Activated T-helper 1 cell treated with anti-CD3 and anti-CD28 coated beads, Interleukin-12 subunit alpha, Interleukin-12 subunit beta, Interleukin-2, Interleukin-4 antibody, amounts not matched to agents 30 ng/mL and 10 ng/mL and 1 ng/mL, durations not matched to agents 14 hours and 24 hours and 36 hours (primary cell): Measurements from ENCODE around the gene RUNX2. TPM values are rescaled to one million over a fixed set of nuclear protein-coding genes. Genes with fewer than 3 reads are reported as not detected.
"Not testable (repeated sequence)": the region's sequence is repeated elsewhere in the genome, so short reads cannot be mapped to it uniquely, and the experiment has no call there.

ENCODE experiments used
- DNase-seq: peaks from one replicate; pipeline ENCODE4 v3.0.0; 2021; ENCODE audit warnings: low spot score
- H3K27ac Mint-ChIP-seq: one replicate; pipeline ENCODE4 v1.8.0; 2021; ENCODE audit warnings: mild to moderate bottlenecking, mixed read lengths
- H3K27me3 Mint-ChIP-seq: one replicate; pipeline ENCODE4 v1.8.0; 2022; ENCODE audit warnings: mild to moderate bottlenecking, moderate library complexity, mixed read lengths; ENCODE audit not compliant: insufficient read depth
- H3K36me3 Mint-ChIP-seq: one replicate; pipeline ENCODE4 v1.8.0; 2021; ENCODE audit warnings: low read depth, mixed read lengths
- H3K4me1 Mint-ChIP-seq: one replicate; pipeline ENCODE4 v1.8.0; 2021; ENCODE audit warnings: low read depth, mixed read lengths
- H3K4me3 Mint-ChIP-seq: one replicate; pipeline ENCODE4 v1.8.0; 2021; ENCODE audit warnings: mild to moderate bottlenecking, moderate library complexity, mixed read lengths
- H3K9me3 Mint-ChIP-seq: one replicate; pipeline ENCODE4 v1.8.0; 2021; ENCODE audit warnings: mixed read lengths
- intact Hi-C: fragments of 100-400 bp; cut with micrococcal nuclease; formaldehyde crosslinking; loops from one replicate; pipeline ENCODE4 v1.15.1; 2024
- total RNA-seq: library from RNA; stranded (reverse); gene quantifications from 2 replicates; pipeline ENCODE4 v1.2.3, GENCODE V29; 2022

RUNX2 gene
- total RNA-seq, 1 donor from 2014 or later = 12.7 TPM

GRCh38 chr6:45560321-45560820 lies 232.2 kb downstream of the RUNX2 start:
- not testable (repeated sequence) for H3K4me3 Mint-ChIP-seq, H3K9me3 Mint-ChIP-seq, DNase-seq, H3K36me3 Mint-ChIP-seq, H3K27me3 Mint-ChIP-seq
- intact Hi-C loops = loop anchor here (2.0 kb wide), 1 partner anchor 30 kb away; no protein-coding TSS in a partner anchor
- Mint-ChIP-seq H3K4me1 (peaks cover 41% of the 10 kb centered on the region), H3K27ac (peak overlapping the region; percentile 2)

GRCh38 chr6:45562171-45562570 lies 234.0 kb downstream of the RUNX2 start:
- Mint-ChIP-seq H3K4me3 (no peak overlapping the region), H3K27ac (no peak overlapping the region), H3K9me3 (peaks cover 8% of the 10 kb centered on the region), H3K36me3 (peaks cover 12% of the 10 kb centered on the region), H3K4me1 (peaks cover 34% of the 10 kb centered on the region), H3K27me3 (peaks cover 9% of the 10 kb centered on the region)
- intact Hi-C loops = no loop called here
- no peak for DNase-seq

DNA sequence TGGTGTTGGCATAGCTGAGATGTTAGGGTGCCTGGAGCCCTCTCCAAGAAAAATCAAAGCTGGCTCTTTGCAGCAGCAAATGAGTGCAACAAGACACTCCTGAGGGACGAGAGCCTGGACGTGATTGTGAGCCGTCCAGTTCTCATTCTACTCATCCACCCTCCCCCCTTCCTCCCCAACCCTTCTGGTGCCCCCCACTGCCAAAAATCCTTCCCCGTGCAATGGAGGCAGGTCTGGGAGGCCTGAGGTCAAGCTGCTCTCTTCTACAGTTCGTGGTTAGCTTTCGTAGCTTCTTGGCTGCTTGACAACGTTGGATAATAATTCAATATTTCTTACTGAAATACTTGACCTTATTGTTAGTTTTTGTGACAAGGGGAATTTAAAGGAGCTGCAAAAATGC lies 234.9 kb downstream of the RUNX2 start:
- DNase-seq = no peak
- Mint-ChIP-seq H3K4me1 (peaks cover 30% of the 10 kb centered on the region), H3K27ac (no peak overlapping the region), H3K36me3 (peaks cover 12% of the 10 kb centered on the region), H3K4me3 (no peak overlapping the region), H3K27me3 (peaks cover 9% of the 10 kb centered on the region), H3K9me3 (peaks cover 8% of the 10 kb centered on the region)
- intact Hi-C loops = no loop called here

DNA sequence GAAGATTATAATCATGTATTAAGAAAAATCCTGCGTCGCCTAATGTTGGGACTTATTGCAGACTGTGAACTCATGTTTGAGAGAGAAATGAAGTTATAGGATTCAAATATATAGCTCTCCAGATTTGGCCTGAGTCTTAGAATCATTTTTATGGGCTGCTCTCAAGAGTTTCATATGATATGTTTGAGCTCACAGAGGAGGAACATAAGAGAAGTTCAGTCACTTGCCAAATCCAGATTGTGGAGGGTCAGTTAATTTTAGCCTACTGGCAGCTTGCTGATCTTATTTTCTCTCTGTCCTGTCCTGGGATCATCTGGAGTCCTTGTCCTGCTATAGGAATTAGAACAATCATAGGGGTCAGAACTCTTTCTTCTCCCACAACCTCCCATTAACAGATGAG lies 235.7 kb downstream of the RUNX2 start:
- H3K27me3 Mint-ChIP-seq = peaks cover 9% of the 10 kb centered on the region
- intact Hi-C loops = no loop called here
- DNase-seq = no peak
- H3K9me3 Mint-ChIP-seq = peaks cover 8% of the 10 kb centered on the region
- H3K36me3 Mint-ChIP-seq = peaks cover 12% of the 10 kb centered on the region
- H3K4me3 Mint-ChIP-seq = no peak overlapping the region
- H3K4me1 Mint-ChIP-seq = peaks cover 25% of the 10 kb centered on the region
- H3K27ac Mint-ChIP-seq = no peak overlapping the region

DNA sequence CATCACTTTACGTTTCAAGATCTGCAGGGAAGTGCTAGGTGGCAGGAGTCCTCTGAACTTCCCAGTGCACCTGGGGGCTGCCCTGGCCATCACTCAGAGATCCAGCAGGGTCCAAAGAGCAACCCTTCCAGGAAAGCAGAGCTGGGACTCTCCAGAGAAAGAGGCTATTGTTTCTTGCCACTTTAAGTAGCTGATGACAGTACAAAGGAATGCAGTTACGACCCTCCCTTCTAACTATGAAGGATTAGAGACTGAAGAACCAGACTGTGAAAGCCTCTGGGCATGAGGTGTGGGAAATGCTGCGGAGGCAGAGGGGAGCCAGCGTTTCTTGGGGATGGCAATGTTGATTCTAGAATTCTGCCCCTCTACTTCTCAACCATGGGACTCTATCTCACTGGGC lies 238.8 kb downstream of the RUNX2 start:
- intact Hi-C loops = no loop called here
- no peak overlapping the region for H3K27ac Mint-ChIP-seq
- peaks cover 12% of the 10 kb centered on the region for H3K36me3 Mint-ChIP-seq
- DNase-seq = no peak
- peaks cover 9% of the 10 kb centered on the region for H3K27me3 Mint-ChIP-seq
- peaks cover 18% of the 10 kb centered on the region for H3K4me1 Mint-ChIP-seq
- H3K9me3 Mint-ChIP-seq = no peaks in the 10 kb centered on the region
- H3K4me3 Mint-ChIP-seq = no peak overlapping the region

DNA sequence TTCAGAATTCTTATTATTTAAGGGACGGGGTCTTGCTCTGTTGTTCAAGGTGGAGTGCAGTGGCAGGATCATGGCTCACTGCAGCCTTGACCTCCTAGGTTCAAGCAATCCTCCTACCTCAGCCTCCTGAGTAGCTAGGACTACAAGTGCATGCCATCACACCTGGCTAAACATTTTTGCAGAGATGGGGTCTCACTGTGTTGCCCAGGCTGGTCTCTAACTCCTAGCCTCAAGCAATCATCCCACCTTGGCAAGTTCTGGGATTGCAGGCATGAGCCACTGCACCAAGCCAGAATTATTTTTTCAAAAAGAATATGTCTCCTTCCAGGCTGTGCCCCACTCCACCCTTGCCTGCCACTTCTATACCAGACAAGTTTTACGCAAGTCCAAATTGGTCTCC lies 239.7 kb downstream of the RUNX2 start:
- no peak overlapping the region for H3K4me3 Mint-ChIP-seq
- intact Hi-C loops = no loop called here
- no peak for DNase-seq
- H3K36me3 Mint-ChIP-seq = peaks cover 12% of the 10 kb centered on the region
- peaks cover 7% of the 10 kb centered on the region for H3K27me3 Mint-ChIP-seq
- peaks cover 23% of the 10 kb centered on the region for H3K4me1 Mint-ChIP-seq
- H3K27ac Mint-ChIP-seq = no peak overlapping the region
- H3K9me3 Mint-ChIP-seq = no peaks in the 10 kb centered on the region

- no peak overlapping the region for H3K4me3 Mint-ChIP-seq
- peaks cover 30% of the 10 kb centered on the region for H3K4me1 Mint-ChIP-seq
- intact Hi-C loops = no loop called here
- no peak for DNase-seq
- H3K36me3 Mint-ChIP-seq = peaks cover 12% of the 10 kb centered on the region
- no peaks in the 10 kb centered on the region for H3K9me3 Mint-ChIP-seq
- peaks cover 3% of the 10 kb centered on the region for H3K27me3 Mint-ChIP-seq
- no peak overlapping the region for H3K27ac Mint-ChIP-seq
Measured at GRCh38 chr6:45568626-45569025, 240.5 kb downstream of the RUNX2 start.

GRCh38 chr6:45569210-45569945 lies 241.2 kb downstream of the RUNX2 start:
- Mint-ChIP-seq H3K4me3 (no peak overlapping the region), H3K9me3 (no peaks in the 10 kb centered on the region), H3K27ac (no peak overlapping the region), H3K4me1 (peaks cover 35% of the 10 kb centered on the region), H3K27me3 (no peaks in the 10 kb centered on the region), H3K36me3 (peaks cover 8% of the 10 kb centered on the region)
- intact Hi-C loops = no loop called here
- no peak for DNase-seq

- Mint-ChIP-seq H3K9me3 (no peaks in the 10 kb centered on the region), H3K27me3 (no peaks in the 10 kb centered on the region), H3K27ac (no peak overlapping the region), H3K36me3 (peaks cover 6% of the 10 kb centered on the region), H3K4me3 (no peak overlapping the region), H3K4me1 (peaks cover 40% of the 10 kb centered on the region)
- intact Hi-C loops = loop anchor here (2.0 kb wide), 1 partner anchor 16 kb away; no protein-coding TSS in a partner anchor
- no peak for DNase-seq
Measured at GRCh38 chr6:45571159-45571558, 243.0 kb downstream of the RUNX2 start.

GRCh38 chr6:45572833-45573232 lies 244.7 kb downstream of the RUNX2 start:
- H3K27ac Mint-ChIP-seq = no peak overlapping the region
- H3K4me1 Mint-ChIP-seq = peaks cover 40% of the 10 kb centered on the region
- no peaks in the 10 kb centered on the region for H3K9me3 Mint-ChIP-seq
- intact Hi-C loops = no loop called here
- peaks cover 6% of the 10 kb centered on the region for H3K36me3 Mint-ChIP-seq
- no peak for DNase-seq
- peaks cover 2% of the 10 kb centered on the region for H3K27me3 Mint-ChIP-seq
- peak overlapping the region; percentile 11 for H3K4me3 Mint-ChIP-seq

GRCh38 chr6:45574014-45574461 lies 245.9 kb downstream of the RUNX2 start:
- Mint-ChIP-seq H3K4me1 (peaks cover 35% of the 10 kb centered on the region), H3K27me3 (peaks cover 2% of the 10 kb centered on the region), H3K4me3 (no peak overlapping the region), H3K27ac (no peak overlapping the region), H3K9me3 (no peaks in the 10 kb centered on the region), H3K36me3 (peaks cover 5% of the 10 kb centered on the region)
- intact Hi-C loops = no loop called here
- DNase-seq = no peak

DNA sequence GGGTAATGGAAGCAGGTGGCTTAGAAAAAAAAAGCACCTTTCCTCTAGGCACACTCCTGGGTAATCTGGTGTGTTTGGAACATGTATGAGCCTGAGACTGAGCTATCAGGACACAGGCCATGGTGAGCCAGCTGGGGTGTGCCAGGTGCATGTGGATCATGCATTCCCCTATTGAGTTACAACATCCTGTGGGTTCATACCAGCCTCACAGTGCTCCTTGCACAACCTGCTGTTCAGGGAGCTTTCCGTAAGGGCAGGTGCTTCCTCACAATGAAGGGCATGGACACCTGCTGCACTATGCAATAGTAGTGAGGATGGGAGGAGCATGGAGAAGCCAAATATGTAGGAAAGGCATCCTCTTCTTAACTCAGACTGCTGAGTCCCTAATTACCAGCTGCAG lies 246.8 kb downstream of the RUNX2 start:
- no peaks in the 10 kb centered on the region for H3K9me3 Mint-ChIP-seq
- H3K27ac Mint-ChIP-seq = no peak overlapping the region
- DNase-seq = no peak
- no peak overlapping the region for H3K4me3 Mint-ChIP-seq
- peaks cover 5% of the 10 kb centered on the region for H3K36me3 Mint-ChIP-seq
- intact Hi-C loops = no loop called here
- peaks cover 30% of the 10 kb centered on the region for H3K4me1 Mint-ChIP-seq
- H3K27me3 Mint-ChIP-seq = peaks cover 2% of the 10 kb centered on the region

- Mint-ChIP-seq H3K4me1 (peaks cover 22% of the 10 kb centered on the region), H3K27ac (no peak overlapping the region), H3K27me3 (peaks cover 2% of the 10 kb centered on the region), H3K36me3 (peaks cover 4% of the 10 kb centered on the region), H3K9me3 (peaks cover 4% of the 10 kb centered on the region), H3K4me3 (no peak overlapping the region)
- intact Hi-C loops = no loop called here
- DNase-seq = no peak
Measured at GRCh38 chr6:45576648-45577624, 248.8 kb downstream of the RUNX2 start.
